Mucosa of stomach (tissue), 1 donor: Measurements from ENCODE around the gene PAX7.

ENCODE experiments used
- H3K27me3 ChIP-seq: one replicate; pipeline ENCODE4 v1.7.0; 2013; ENCODE audit warnings: mild to moderate bottlenecking, low read length; ENCODE audit not compliant: control insufficient read depth, insufficient read depth
- H3K36me3 ChIP-seq: one replicate; pipeline ENCODE4 v1.7.0; 2013; ENCODE audit warnings: low read length; ENCODE audit not compliant: control insufficient read depth, insufficient read depth
- H3K4me1 ChIP-seq: one replicate; pipeline ENCODE4 v1.7.0; 2013; ENCODE audit warnings: mild to moderate bottlenecking, low read length; ENCODE audit not compliant: control insufficient read depth, insufficient read depth
- H3K4me3 ChIP-seq: one replicate; pipeline ENCODE4 v1.7.0; 2013; ENCODE audit warnings: low read length
- H3K9ac ChIP-seq: one replicate; pipeline ENCODE4 v1.7.0; 2013; ENCODE audit warnings: mild to moderate bottlenecking, low read length, moderate library complexity
- H3K9me3 ChIP-seq: one replicate; pipeline ENCODE4 v1.7.0; 2013; ENCODE audit warnings: mild to moderate bottlenecking, low read length, moderate library complexity; ENCODE audit not compliant: control insufficient read depth
- donor health status: Pancreatic carcinoma.

The PAX7 gene

DNA sequence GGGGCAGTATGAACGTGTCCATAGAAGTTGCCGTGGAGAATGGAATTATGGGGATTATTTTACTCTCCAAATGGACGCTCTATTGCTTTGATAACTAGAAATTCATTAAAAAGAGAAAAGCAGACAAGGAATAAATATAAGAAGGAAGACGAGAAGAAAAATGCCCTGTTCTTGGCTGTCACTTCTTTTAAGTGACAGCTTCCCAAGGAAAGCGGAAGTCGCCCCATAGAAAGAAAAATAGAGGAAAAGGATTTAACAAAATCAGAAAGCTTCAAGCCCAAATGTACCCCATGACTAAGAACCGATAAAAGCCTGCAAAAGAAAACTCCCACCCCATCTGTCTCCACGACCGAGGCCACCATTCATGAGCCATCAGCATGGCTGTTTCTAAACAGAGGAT lies 143.1 kb downstream of the PAX7 start:
- no peaks in the 10 kb centered on the region for H3K36me3 ChIP-seq
- no peaks in the 10 kb centered on the region for H3K9me3 ChIP-seq
- H3K4me1 ChIP-seq: no peaks in the 10 kb centered on the region
- peaks cover 21% of the 10 kb centered on the region for H3K27me3 ChIP-seq
- no peak overlapping the region for H3K4me3 ChIP-seq
- H3K9ac ChIP-seq: no peak overlapping the region

DNA sequence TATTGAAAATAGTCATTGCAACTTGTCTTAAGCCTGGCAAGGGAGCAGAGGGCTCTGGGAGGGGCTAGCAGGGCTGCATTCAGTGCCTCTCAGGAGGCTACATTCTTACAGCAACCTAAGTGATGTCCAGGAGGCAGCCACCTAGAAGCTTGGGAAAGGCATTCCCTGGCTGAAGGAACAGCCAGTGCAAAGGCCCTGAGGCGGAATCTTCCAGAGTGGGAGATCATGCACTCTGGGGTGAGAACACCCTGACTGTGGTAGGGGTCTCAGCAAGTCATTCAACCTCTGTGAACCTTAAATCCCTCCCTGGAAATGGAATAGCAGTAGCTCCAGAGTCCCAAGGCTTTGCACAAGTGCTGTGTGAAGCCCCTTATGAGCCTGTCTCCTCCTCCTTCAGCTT lies 144.7 kb downstream of the PAX7 start:
- Histone ChIP-seq H3K27me3 (peaks cover 21% of the 10 kb centered on the region), H3K36me3 (no peaks in the 10 kb centered on the region)

DNA sequence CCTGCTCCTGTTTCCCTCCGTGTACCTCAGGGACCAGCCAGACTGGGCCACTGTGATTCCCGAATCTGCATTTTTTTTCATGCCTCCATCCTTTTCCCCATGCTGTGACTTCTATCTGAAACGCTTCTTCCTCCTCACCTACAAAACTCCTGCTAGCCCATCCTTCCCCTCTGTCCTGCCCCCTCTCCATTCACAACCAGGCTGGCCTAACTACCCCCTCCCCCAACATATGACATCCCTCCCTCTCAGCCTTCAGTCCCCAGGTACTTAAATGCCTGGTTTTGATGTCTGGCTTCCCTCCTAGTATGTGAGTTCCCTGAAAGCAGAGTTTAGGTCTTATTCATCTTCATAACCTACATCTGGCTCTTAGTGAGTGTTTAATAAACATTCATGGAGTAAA lies 146.1 kb downstream of the PAX7 start:
- H3K4me3 ChIP-seq: no peak overlapping the region
- no peaks in the 10 kb centered on the region for H3K36me3 ChIP-seq
- peaks cover 21% of the 10 kb centered on the region for H3K27me3 ChIP-seq

More for the DNA sequence above, 144.7 kb downstream of the PAX7 start:
- Histone ChIP-seq H3K9me3 (no peaks in the 10 kb centered on the region), H3K4me1 (no peaks in the 10 kb centered on the region), H3K9ac (no peak overlapping the region), H3K4me3 (no peak overlapping the region)

DNA sequence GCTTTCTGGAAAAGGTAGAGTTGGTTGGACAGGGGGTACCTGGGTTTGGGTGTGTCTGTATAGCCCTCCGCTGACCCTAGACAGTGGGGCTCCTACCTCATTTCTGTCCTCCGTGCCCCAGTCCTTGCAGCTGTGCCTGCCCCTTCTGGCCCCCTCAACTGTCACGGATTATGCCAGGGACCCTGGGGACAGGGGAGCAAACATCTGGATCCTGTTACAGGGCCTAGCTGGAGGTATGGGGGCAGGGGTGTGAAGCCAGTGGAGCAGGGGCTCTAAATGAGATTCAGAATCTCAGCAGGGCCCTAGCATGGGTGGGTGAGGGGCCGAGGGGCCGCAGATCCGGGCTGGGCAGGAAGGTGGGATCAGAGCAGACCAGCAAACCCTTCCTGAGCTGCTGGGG lies 147.8 kb downstream of the PAX7 start:
- no peak overlapping the region for H3K4me3 ChIP-seq
- H3K27me3 ChIP-seq: peaks cover 27% of the 10 kb centered on the region
- H3K9me3 ChIP-seq: no peaks in the 10 kb centered on the region
- no peak overlapping the region for H3K9ac ChIP-seq
- H3K36me3 ChIP-seq: no peaks in the 10 kb centered on the region
- no peaks in the 10 kb centered on the region for H3K4me1 ChIP-seq

More for the DNA sequence above, 146.1 kb downstream of the PAX7 start:
- H3K9me3 ChIP-seq: no peaks in the 10 kb centered on the region
- no peak overlapping the region for H3K9ac ChIP-seq
- H3K4me1 ChIP-seq: no peaks in the 10 kb centered on the region

DNA sequence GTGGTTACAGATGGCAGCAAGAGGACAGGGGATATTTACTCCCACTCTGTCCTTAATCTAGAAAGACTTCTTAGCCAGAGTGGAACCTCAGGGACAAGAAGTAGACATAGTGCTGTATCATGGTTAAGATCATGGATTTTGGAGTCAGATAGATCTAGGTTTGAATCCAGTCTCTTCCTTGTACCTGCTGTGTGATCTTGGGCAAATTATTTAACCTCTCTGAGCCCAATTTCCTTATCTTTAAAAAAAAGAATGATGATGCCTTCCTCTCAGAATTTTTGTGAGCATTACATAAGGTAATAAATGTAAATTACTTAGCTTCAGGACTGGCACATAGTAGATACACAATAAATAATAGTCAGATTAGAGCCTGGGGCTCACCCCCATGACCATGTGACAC lies 150.4 kb downstream of the PAX7 start:
- Histone ChIP-seq H3K36me3 (no peaks in the 10 kb centered on the region), H3K4me3 (no peak overlapping the region), H3K27me3 (peaks cover 28% of the 10 kb centered on the region), H3K9ac (no peak overlapping the region), H3K9me3 (no peaks in the 10 kb centered on the region), H3K4me1 (no peaks in the 10 kb centered on the region)

DNA sequence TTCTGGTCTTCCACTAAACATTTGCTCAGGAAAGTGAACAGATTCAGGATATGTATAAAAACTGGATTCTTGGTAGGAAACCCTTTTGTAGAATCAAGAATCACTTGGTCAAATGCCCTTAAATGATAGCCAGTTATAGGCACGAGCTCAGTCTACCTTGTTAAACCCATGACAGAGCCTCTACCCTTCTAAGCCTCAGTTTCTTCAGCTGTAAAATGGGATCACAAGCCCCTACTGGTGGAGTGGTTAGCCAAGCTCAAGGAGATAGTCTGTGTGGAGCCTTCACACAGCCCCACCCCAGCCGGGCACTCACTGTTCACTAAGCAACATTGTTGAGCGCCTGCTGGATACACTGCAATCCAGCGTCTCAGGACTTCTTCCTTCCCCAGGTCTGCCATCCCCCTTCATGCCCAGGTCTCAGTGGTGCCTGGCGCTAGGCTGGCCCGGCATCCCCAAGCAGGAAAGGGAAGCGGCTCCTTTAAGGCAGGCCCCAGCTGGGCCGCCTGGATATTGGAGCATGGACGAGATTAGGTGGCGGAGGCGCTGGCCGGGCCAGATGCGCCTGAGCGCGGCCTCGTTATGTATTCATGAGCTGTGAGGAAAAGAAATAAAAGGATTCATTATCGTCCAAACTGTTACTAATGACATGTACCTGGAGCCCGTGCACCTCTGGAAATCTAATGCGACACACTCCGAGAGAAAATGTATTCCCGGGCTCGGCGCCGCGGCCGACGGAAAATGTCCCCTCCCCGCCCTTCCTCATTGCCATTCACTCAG lies 153.2 kb downstream of the PAX7 start:
- Histone ChIP-seq H3K4me1 (no peaks in the 10 kb centered on the region), H3K36me3 (no peaks in the 10 kb centered on the region), H3K27me3 (peaks cover 25% of the 10 kb centered on the region), H3K9ac (no peak overlapping the region), H3K9me3 (no peaks in the 10 kb centered on the region), H3K4me3 (no peak overlapping the region)

DNA sequence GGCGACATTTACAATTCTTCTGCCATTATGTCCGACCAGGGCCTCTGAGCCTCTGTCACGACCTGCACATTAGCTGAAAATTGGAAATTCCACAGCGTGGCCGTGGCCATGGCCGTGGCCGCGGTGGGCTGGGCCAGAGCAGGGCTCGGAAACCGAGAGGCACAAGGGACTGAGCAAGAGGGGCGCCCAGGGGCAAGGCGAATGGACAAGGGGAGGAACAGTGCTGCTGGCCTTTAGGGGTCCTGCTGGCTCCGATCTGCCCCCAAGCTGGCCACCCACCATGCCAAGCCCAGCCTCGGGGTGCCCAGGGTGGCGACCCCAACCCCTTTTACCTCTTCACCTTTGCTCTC lies 153.8 kb downstream of the PAX7 start:
- Histone ChIP-seq H3K4me3 (no peak overlapping the region), H3K9ac (no peak overlapping the region), H3K36me3 (no peaks in the 10 kb centered on the region), H3K4me1 (no peaks in the 10 kb centered on the region), H3K9me3 (no peaks in the 10 kb centered on the region), H3K27me3 (peaks cover 25% of the 10 kb centered on the region)

DNA sequence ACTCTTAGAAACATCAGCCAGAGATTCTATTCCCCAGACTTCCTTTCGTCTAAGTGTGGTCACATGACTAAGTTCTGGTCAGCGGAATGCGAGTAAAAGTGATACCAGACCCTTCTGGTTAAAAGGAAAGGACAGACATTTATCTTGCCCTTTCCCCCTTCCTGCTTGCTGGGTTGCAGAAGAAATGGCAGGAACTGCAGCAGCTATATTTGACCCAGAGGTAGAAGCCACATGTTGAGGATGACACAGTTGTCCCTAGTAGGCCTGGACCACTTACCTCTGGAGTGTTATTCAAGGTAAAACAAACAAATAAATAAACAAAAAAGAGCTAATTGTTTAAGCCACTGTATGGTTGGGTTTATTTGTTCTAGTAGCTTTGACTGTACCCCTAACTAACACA lies 155.5 kb downstream of the PAX7 start:
- Histone ChIP-seq H3K27me3 (peaks cover 25% of the 10 kb centered on the region), H3K9ac (no peak overlapping the region), H3K4me3 (no peak overlapping the region), H3K9me3 (no peaks in the 10 kb centered on the region), H3K4me1 (no peaks in the 10 kb centered on the region), H3K36me3 (no peaks in the 10 kb centered on the region)

DNA sequence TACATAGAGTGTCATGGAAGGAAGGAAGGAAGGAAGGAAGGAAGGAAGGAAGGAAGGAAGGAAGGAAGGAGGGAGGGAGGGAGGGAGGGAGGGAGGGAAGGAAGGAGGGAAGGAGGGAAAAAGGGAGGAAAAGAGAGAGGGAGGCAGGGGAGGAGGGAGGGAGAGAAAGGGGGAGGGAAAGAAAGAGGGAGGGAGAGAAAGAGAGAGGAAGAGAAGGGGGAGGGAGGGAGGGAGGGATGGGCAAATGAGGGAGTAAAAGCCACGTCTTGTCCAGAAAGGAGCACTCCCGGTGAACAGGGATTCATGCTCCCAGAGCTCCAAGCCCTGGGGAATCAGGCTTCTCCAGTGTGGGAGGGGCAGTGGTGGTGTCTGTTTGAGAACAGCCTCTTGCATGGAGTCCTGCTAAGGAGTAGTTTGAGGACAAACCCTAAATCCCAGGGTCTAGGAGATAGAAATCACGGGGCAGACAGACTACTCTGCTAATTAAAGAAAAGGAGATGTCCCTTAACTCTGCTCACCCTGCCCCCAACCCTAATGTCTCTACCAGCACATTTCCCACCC lies 157.3 kb downstream of the PAX7 start:
- Histone ChIP-seq H3K4me1 (no peaks in the 10 kb centered on the region), H3K27me3 (peaks cover 21% of the 10 kb centered on the region), H3K9me3 (no peaks in the 10 kb centered on the region)

DNA sequence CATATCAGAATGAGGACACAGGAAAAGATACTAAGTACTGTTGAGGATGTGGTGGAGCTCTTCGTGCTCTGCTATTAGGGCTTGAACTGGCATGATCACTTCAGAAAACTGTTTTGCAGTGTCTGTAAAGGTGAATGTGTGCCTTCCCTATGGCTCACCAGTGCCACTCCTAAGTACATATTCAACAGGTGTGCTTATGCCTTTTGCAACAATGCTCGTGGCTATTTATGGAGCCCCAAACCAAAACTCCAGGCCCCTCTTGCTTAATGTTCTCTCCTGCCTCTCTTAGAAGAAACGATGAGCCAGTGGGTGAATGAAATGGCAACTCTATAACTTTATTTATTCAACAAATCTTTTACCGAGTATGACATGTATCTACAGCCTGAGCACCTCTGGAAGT lies 158.6 kb downstream of the PAX7 start:
- Histone ChIP-seq H3K4me3 (no peak overlapping the region), H3K4me1 (no peaks in the 10 kb centered on the region), H3K9ac (no peak overlapping the region), H3K36me3 (no peaks in the 10 kb centered on the region), H3K27me3 (peaks cover 22% of the 10 kb centered on the region), H3K9me3 (no peaks in the 10 kb centered on the region)

More for the DNA sequence above, 157.3 kb downstream of the PAX7 start:
- H3K36me3 ChIP-seq: no peaks in the 10 kb centered on the region
- no peak overlapping the region for H3K9ac ChIP-seq
- no peak overlapping the region for H3K4me3 ChIP-seq

DNA sequence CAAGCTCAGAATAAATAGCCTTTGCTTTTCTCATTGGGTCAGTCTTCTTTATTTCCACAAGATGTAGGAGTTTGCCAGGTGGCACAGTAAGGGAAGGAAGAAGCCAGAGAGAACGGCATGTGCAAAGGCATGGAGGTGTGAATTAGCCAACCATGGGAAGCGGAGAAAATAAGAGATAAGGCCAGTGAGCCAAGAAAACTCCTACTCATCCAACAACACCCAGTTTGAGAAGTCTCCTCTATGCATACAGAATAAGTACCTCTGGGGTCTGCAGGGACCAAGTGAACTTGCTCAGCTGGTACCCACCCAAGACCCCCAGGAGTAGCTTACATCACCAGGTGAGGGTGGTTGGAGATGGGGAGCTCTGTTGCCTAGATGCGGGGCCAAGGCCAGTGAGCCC lies 162.1 kb downstream of the PAX7 start:
- Histone ChIP-seq H3K27me3 (peaks cover 9% of the 10 kb centered on the region), H3K4me1 (no peaks in the 10 kb centered on the region), H3K36me3 (no peaks in the 10 kb centered on the region), H3K9me3 (no peaks in the 10 kb centered on the region), H3K4me3 (no peak overlapping the region), H3K9ac (no peak overlapping the region)

DNA sequence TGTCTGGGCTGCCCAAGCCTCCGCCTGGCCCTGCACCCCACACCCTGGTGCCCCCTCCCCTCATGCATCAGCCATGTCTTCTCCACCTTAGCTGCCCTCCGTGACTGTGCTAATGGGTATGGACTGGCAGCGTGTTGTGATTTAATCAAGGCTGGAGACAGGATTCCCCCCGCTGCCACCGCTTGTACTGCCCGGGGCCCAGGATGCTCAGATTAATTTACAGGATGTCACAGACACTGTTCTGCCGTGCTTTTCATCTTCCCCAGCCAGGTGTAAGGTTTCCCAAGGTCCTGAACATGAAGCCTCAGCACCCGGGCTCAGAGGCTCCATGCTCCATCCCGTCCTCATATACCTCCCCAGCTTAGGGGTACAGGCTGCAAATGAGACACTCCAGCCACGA lies 162.5 kb downstream of the PAX7 start:
- H3K36me3 ChIP-seq: no peaks in the 10 kb centered on the region
- H3K27me3 ChIP-seq: peaks cover 9% of the 10 kb centered on the region
- no peaks in the 10 kb centered on the region for H3K9me3 ChIP-seq
- H3K4me1 ChIP-seq: no peaks in the 10 kb centered on the region
- H3K4me3 ChIP-seq: no peak overlapping the region
- no peak overlapping the region for H3K9ac ChIP-seq
